EL (cell line): ENCODE results near the gene RNF144B.

ENCODE experiments used
- DNase-seq: peaks from one replicate; pipeline ENCODE4 v3.0.0-alpha.2; 2016

RNF144B gene

GRCh38 chr6:18491308-18492045 lies 104.3 kb downstream of the RNF144B start:
- peak; percentile 29 for DNase-seq

GRCh38 chr6:18492972-18493371 lies 105.8 kb downstream of the RNF144B start:
- DNase-seq, result no peak

- no peak for DNase-seq
Observed at GRCh38 chr6:18493382-18493891, 106.3 kb downstream of the RNF144B start.

GRCh38 chr6:18493925-18494324 lies 106.8 kb downstream of the RNF144B start:
- DNase-seq, result no peak

GRCh38 chr6:18495236-18495635 lies 108.1 kb downstream of the RNF144B start:
- no peak for DNase-seq

GRCh38 chr6:18496462-18496861 lies 109.3 kb downstream of the RNF144B start:
- no peak for DNase-seq

- DNase-seq, result no peak
Observed at GRCh38 chr6:18497006-18497405, 109.9 kb downstream of the RNF144B start.

- DNase-seq, result no peak
Observed at GRCh38 chr6:18498408-18498807, 111.3 kb downstream of the RNF144B start.

- no peak for DNase-seq
Observed at GRCh38 chr6:18500921-18501662, 113.9 kb downstream of the RNF144B start.

GRCh38 chr6:18501663-18502013 lies 114.5 kb downstream of the RNF144B start:
- peak; percentile 88 for DNase-seq

GRCh38 chr6:18503206-18503592 lies 116.0 kb downstream of the RNF144B start:
- DNase-seq, result no peak

GRCh38 chr6:18503593-18504231 lies 116.6 kb downstream of the RNF144B start:
- DNase-seq, result peak; percentile 85

- no peak for DNase-seq
Observed at GRCh38 chr6:18504232-18504596, 117.1 kb downstream of the RNF144B start.

GRCh38 chr6:18506382-18507017 lies 119.3 kb downstream of the RNF144B start:
- DNase-seq, result peak; percentile 24

- DNase-seq, result no peak
Observed at GRCh38 chr6:18507018-18507415, 119.9 kb downstream of the RNF144B start.

GRCh38 chr6:18507561-18507960 lies 120.4 kb downstream of the RNF144B start:
- DNase-seq, result peak; percentile 23

GRCh38 chr6:18509871-18510643 lies 122.9 kb downstream of the RNF144B start:
- no peak for DNase-seq

GRCh38 chr6:18510644-18511033 lies 123.5 kb downstream of the RNF144B start:
- DNase-seq, result no peak

GRCh38 chr6:18511211-18511610 lies 124.1 kb downstream of the RNF144B start:
- DNase-seq, result no peak

- DNase-seq, result no peak
Observed at GRCh38 chr6:18513253-18513798, 126.2 kb downstream of the RNF144B start.

- no peak for DNase-seq
Observed at GRCh38 chr6:18514180-18514579, 127.0 kb downstream of the RNF144B start.

- DNase-seq, result peak; percentile 49
Observed at GRCh38 chr6:18515767-18516166, 128.6 kb downstream of the RNF144B start.
